NCI-H146 (cell line): Measurements from ENCODE around the gene VTA1.
A peak's percentile ranks its signal among the peaks of the same experiment; 100 is the strongest.
"Not testable (repeated sequence)": the region's sequence is repeated elsewhere in the genome, so short reads cannot be mapped to it uniquely, and the experiment has no call there.

ENCODE experiments used
- DNase-seq: peaks from one replicate; lab custom pipeline; 2025; lab: John Stamatoyannopoulos, UW

VTA1 gene

GRCh38 chr6:142171351-142171750 lies 24.3 kb downstream of the VTA1 start:
- DNase-seq = no peak

- DNase-seq = no peak
These were observed 25.7 kb downstream of the VTA1 start for GRCh38 chr6:142172758-142173157.

DNA sequence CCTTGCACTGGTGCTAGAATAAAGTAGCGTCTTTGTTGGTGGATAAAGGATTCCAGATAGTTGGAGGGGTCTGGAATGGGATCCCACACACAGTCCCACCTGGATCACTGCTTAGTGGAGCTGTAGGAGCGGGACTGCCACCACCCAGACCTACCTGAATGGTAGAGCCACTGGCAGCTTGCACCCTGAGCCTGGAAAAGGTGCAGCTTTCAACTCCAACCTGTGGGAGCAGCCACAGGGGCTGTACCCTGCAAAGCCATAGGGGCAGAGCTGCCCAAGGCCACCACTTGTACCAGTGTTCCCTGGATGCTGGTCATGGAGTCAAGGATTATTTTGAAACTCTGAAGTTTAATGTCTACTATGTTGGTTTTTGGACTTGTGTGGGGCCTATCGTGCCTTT lies 26.9 kb downstream of the VTA1 start:
- no peak for DNase-seq

DNA sequence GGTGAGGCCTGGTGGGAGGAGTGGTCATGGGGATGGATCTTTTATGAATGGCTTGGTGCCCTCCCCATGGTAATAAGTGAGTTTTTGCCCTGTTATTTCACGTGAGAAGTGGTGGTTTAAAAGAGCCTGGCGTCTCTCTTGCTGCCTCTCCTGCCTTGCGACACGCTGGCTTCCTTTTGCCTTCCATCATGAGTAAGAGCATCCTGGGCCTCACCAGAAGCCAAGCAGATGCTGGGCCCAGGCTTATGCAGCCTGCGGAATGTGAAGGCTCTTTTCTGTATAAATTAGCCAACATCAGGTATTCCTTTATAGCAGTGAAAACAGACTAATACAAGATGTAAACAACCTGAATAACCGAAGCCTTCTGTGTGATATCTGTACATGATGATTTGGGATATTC lies 27.6 kb downstream of the VTA1 start:
- no peak for DNase-seq

GRCh38 chr6:142178129-142178528 lies 31.1 kb downstream of the VTA1 start:
- DNase-seq = no peak

GRCh38 chr6:142182004-142182403 lies 34.9 kb downstream of the VTA1 start:
- DNase-seq = no peak

DNA sequence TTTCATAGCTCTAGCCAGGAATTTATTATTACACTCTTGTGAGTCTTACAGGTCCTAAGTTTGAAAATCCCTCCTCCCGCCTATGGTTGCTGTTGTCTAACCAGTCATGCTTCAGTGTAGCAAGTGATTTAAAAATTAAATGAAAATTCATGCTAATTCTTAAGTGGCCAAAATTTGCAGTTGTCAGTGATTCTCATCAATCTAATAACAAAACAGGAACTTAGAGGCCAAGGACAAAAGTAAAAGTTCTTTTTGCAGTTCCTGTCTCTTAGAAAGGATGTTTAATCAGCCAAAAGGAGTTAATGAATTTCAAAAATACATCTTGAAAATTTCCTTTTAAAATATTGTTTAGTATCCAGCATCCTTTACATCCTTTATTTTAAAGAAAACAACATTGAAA lies 36.3 kb downstream of the VTA1 start:
- DNase-seq = no peak

DNA sequence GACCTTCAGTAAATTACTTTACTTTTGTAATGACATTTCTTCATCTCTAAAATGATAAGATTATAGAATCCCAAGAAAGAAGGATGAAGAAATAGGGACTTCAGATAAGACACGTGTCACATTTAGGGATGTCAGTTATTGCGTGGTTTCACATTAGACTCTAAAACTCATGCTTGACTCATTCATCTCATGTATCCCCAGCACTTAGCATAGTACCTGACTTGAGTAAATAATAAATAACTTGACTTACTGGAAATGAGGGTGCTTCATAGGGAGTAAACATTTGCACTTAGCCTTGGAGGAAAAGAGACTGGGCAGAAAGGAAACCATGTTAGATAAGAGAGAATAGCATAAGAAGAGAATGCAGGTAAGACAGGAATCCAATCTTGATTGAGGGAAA lies 37.2 kb downstream of the VTA1 start:
- DNase-seq = no peak

DNA sequence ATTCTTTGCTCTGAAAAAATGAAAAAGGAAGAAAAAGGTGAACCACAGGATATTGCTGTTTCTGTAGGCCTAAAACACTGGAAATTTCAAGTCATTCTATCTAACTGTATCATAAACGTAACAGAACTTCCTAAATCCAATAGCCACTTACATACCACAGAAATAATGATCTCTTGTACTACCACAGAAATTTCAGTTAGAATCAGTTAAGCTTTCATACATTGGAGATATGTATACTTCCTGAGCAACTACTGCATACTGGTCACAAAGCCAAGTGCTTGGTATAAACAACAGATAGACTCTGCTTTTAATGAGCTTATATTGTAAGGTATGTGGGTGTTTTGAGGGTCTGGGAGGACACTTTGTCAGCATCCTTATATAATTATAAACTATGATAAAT lies 38.6 kb downstream of the VTA1 start:
- no peak for DNase-seq

DNA sequence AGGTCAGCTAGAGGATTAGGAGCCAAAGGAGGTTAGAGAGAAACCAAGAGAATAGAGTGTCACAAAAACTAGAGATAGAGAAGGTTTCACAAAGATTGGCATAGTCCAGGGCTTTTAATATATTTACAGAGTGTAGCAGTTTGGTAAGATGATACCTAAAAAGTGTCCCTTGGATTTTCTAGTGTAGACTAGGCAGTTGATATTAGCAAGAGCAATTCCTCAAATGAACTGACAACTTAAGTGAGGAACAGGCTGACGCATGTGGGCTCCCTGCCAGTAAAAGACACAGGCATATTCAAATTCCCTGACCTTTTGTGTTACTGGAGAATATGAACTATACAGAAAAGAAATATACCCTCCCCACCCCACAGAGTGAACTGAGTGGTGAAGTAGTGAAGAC lies 40.1 kb downstream of the VTA1 start:
- peak; percentile 64 for DNase-seq

- not testable (repeated sequence) for DNase-seq
These were observed 41.3 kb downstream of the VTA1 start for GRCh38 chr6:142188341-142188740.

GRCh38 chr6:142189057-142189456 lies 42.0 kb downstream of the VTA1 start:
- no peak for DNase-seq

GRCh38 chr6:142192343-142192742 lies 45.3 kb downstream of the VTA1 start:
- DNase-seq = no peak

DNA sequence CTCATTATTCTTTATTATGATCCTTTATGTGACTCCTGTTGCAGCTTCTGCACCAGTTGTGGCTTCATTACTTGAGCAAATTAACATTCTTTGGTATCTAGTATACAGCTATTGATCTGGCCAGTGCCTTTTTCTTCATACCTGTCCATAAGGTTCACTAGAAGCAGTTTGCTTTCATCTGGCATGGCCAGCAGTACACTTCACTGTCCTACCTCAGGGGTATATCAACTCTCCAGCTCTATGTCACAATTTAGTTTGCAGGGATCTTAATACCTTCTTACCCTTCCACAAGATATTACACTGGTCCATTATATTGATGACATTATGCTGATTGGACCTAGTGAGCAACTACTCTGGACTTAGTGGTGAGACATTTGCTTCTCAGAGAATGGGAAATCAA lies 46.6 kb downstream of the VTA1 start:
- DNase-seq = no peak

DNA sequence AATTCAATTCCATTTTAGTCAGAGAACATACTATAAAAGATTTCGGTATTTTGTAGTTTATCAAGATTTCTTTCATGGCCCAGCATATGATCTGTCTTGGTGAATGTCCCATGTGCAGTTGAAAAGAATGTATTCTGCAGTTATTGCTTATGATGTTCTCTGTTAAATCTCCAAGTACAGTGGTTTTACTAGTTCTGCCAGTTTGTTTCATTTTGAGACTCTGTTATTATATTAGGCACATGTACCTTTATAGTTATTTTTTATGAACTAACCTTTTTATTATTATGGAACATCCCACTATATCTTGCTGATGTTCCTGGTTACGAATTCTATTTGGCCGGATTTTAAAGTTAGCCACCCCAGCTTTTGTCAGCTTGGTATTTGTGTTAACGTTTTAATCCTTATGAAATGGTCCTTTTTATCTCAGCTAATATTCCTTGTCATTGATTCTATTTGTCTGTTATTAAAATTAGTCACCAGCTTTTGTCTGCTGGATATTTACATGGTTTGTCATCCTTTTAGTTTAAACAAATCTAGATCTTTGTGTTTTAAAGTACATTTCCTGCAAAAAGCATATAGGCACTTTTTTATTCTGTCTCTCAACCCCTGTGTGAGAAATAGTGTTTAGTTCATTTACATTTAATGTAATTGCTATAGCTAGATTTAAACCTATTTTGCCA lies 48.9 kb downstream of the VTA1 start:
- DNase-seq = no peak

DNA sequence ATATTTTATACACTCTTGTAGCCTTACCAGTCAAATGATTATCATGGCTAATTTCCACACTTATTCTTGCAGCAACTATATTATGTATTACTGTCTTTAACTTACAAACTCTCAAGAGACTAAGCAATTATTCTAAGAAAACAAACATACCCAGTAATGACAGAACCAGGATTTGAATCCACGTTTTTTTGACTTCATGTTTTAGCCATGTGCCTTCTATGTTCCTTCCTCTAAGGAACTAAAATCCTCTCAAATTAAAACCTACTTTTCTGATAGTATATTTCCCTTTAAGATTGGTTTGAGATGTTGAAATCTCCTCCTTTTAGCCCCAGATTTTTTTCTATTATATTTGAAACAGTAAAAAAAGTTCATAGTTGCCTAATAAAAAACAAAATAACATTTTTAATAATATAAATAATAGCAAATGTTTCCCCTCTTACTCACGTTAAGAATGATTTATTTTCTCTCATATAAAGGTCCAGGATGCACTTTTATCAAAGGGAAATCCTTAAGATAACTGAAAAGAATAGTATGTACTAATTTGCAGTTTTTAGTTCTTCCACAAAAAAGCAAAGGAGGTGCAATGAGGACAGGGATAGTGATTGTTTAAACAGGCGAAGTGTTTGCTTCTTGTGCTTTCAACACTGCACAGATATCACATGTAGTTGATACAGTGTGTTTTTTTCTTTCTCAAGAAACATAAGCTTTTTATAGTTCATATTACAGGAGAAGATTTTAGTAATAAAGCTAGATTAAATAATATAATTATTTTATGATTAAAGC lies 54.0 kb downstream of the VTA1 start:
- DNase-seq = no peak

- peak; percentile 48 for DNase-seq
These were observed 60.3 kb downstream of the VTA1 start for GRCh38 chr6:142207265-142207877.

DNA sequence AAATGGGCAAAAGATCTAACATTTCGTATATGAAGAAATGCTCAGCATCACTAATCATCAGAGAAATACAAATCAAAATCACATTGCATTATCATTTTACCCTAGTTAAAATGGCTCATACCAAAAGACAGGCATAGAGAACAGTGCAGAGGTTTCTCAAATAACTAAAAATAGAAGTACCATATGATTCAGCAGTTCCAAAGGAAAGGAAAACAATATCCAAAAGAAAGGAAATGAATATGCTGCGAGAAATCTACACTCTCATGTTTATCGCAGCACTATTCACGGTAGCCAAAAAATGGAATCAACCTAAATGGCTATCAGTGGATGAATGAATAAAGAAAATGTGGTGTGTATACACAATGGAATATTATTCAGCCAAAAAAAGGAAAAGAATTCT lies 63.5 kb downstream of the VTA1 start:
- no peak for DNase-seq

GRCh38 chr6:142213402-142213801 lies 66.3 kb downstream of the VTA1 start:
- no peak for DNase-seq

DNA sequence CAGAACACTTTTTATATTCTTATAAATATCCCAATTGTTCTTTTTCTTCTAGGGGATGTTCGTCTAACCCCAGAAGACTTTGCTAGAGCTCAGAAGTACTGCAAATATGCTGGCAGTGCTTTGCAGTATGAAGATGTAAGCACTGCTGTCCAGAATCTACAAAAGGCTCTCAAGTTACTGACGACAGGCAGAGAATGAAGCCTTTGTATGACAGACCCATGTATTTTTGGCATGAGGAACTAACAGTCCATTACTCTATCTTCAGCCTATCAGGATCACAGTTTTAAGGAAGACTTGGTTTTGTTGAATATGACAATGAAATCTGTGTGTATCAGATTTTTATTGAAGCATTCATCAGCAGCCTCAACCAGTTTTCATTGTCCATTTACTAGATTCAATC lies 71.4 kb downstream of the VTA1 start:
- DNase-seq = no peak

DNA sequence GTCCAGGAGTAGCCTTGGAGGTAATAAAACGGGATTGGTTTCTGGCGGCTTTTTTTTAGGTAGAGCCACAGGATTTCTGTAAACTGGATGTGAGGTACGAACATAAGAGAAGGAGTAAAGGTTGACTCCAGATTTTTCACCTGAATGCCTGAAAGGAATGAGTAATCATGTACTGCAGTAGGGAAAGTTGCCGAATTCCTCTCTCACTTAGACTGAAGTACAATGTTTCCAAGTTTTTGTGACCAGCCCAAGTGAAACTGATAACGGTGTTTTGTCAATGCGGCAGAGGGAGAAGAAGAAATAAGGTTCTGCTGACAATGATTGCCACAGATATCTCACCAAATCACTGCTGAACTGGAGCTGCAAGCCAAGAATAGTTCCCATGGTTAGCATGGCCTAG lies 75.0 kb downstream of the VTA1 start:
- DNase-seq = no peak

GRCh38 chr6:142223938-142224337 lies 76.9 kb downstream of the VTA1 start:
- DNase-seq = no peak

DNA sequence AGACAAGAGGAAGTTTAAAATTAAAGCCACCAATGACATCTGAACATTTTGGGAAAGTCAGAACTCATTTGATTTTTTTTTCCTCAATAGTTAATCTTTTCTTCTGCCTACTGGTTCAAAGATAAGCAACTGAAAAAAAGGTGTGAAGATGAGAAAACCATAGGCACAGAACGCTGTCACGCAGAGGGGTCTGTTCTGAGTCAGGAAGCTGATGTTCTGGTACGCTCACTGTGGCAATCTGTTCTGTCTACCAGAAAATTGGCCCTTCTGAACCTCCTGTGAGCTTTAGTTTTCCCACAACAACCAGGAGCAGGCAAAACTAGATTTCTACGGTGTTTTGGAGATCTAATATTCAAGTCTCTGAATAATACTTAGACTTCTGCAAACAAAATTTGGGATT lies 78.1 kb downstream of the VTA1 start:
- no peak for DNase-seq
